ENCODE results near the gene RAB3B.

RAB3B gene

GRCh38 chr1:51982161-51982560 is 8.3 kb downstream of the RAB3B start:
- H3K27ac ChIP-seq, result no peak overlapping the region
- H3K4me3 ChIP-seq (ENCODE audit: low read depth, low read length), result no peak overlapping the region
- H3K36me3 ChIP-seq, result peaks cover 11% of the 10 kb centered on the region; the same call in 1 of the 2 replicates
- H3K27me3 ChIP-seq (ENCODE audit: insufficient read depth, low read depth, severe bottlenecking), result no peaks in the 10 kb centered on the region
- no peak for TF ChIP-seq CTCF (IDR thresholded peaks at IDR 0.05; ENCODE audit: low read depth, low read length)
- H3K9me3 ChIP-seq (ENCODE audit: severe bottlenecking), result no peaks in the 10 kb centered on the region
- DNase-seq, result no peak

GRCh38 chr1:51981555-51981954 is 8.9 kb downstream of the RAB3B start:
- no peak for TF ChIP-seq CTCF (IDR thresholded peaks at IDR 0.05; ENCODE audit: low read depth, low read length)

GRCh38 chr1:51978099-51978498 is 12.4 kb downstream of the RAB3B start:
- Histone ChIP-seq H3K27ac (no peak overlapping the region), H3K27me3 (ENCODE audit: insufficient read depth, low read depth, severe bottlenecking) (no peaks in the 10 kb centered on the region), H3K36me3 (peaks cover 29% of the 10 kb centered on the region), H3K9me3 (ENCODE audit: severe bottlenecking) (no peaks in the 10 kb centered on the region), H3K4me3 (ENCODE audit: low read depth, low read length) (no peak overlapping the region)
- DNase-seq, result no peak
- no peak for TF ChIP-seq CTCF (IDR thresholded peaks at IDR 0.05; ENCODE audit: low read depth, low read length)

More at GRCh38 chr1:51981555-51981954, 8.9 kb downstream of the RAB3B start:
- Histone ChIP-seq H3K4me3 (ENCODE audit: low read depth, low read length) (no peak overlapping the region), H3K27ac (no peak overlapping the region), H3K27me3 (ENCODE audit: insufficient read depth, low read depth, severe bottlenecking) (no peaks in the 10 kb centered on the region), H3K9me3 (ENCODE audit: severe bottlenecking) (no peaks in the 10 kb centered on the region), H3K36me3 (peaks cover 11% of the 10 kb centered on the region; the same call in 1 of the 2 replicates)
- no peak for DNase-seq

GRCh38 chr1:51976846-51977602 is 13.5 kb downstream of the RAB3B start:
- no peak for TF ChIP-seq CTCF (IDR thresholded peaks at IDR 0.05; ENCODE audit: low read depth, low read length)
- Histone ChIP-seq H3K9me3 (ENCODE audit: severe bottlenecking) (no peaks in the 10 kb centered on the region), H3K36me3 (peaks cover 36% of the 10 kb centered on the region), H3K27ac (no peak overlapping the region), H3K4me3 (ENCODE audit: low read depth, low read length) (no peak overlapping the region), H3K27me3 (ENCODE audit: insufficient read depth, low read depth, severe bottlenecking) (no peaks in the 10 kb centered on the region)
- no peak for DNase-seq

- H3K9me3 ChIP-seq (ENCODE audit: severe bottlenecking), result no peaks in the 10 kb centered on the region
- H3K27me3 ChIP-seq (ENCODE audit: insufficient read depth, low read depth, severe bottlenecking), result no peaks in the 10 kb centered on the region
- H3K4me3 ChIP-seq (ENCODE audit: low read depth, low read length), result no peak overlapping the region
- no peak for TF ChIP-seq CTCF (IDR thresholded peaks at IDR 0.05; ENCODE audit: low read depth, low read length)
- DNase-seq, result no peak
- no peak overlapping the region for H3K27ac ChIP-seq
- peaks cover 55% of the 10 kb centered on the region for H3K36me3 ChIP-seq
Observed at GRCh38 chr1:51973587-51974474, 16.7 kb downstream of the RAB3B start.
